OCI-LY7 (cell line): Measurements from ENCODE around the gene GRM5.

ENCODE experiments used
- CTCF ChIP-seq: fragments of 200-600 bp; sonication (generic); conservative IDR thresholded peaks from 2 replicates; pipeline ENCODE4 v1.5.1; 2014; ENCODE audit warnings: mild to moderate bottlenecking, antibody characterized with exemption, low read length, moderate library complexity, mixed read lengths
- EZH2phosphoT487 ChIP-seq: fragments of 200-600 bp; sonication (generic); IDR thresholded peaks from 2 replicates; pipeline ENCODE4 v1.6.1; 2018; ENCODE audit warnings: low read depth, borderline replicate concordance, mild to moderate bottlenecking, mixed run types, antibody characterized with exemption, low read length, moderate library complexity, mixed read lengths

- no peak for TF ChIP-seq CTCF
- TF ChIP-seq EZH2phosphoT487 = no peak
These were observed 252.4 kb downstream of the GRM5 start for GRCh38 chr11:88813233-88813915.
